GM21367 (cell line): ENCODE data around the gene IQCF6.
"Not testable (repeated sequence)": the region's sequence is repeated elsewhere in the genome, so short reads cannot be mapped to it uniquely, and the experiment has no call there.

ENCODE experiments used
- ATAC-seq: cut with Tn5 transposase; IDR thresholded peaks from one replicate; pipeline ENCODE4 v1.9.1; 2021; ENCODE audit not compliant: unreplicated experiment

The IQCF6 gene

DNA sequence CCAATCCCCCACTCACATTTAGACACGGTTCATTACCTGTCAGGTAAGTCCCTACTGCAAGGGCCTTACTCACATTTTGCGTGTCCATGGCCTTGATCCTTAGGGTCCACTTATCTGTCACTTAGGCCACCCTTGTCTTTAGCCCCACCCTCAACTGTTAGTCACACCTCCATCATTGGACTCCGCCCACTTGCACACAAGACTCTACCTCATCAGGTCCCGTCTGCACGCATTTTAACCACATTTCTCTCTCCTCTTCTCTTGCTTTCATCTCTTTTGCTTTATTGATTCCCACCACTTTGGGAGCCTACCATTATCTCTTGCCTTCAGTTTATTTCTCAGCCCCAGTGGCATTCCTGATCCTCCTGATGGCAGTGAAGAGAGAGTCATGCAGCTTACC, at the start of gene IQCF6:
TSS of gene IQCF6 (minus strand) at position 101 of the 400 bp plus-strand sequence. CDS start at position 88, 13 bp downstream.
- no peak for ATAC-seq

DNA sequence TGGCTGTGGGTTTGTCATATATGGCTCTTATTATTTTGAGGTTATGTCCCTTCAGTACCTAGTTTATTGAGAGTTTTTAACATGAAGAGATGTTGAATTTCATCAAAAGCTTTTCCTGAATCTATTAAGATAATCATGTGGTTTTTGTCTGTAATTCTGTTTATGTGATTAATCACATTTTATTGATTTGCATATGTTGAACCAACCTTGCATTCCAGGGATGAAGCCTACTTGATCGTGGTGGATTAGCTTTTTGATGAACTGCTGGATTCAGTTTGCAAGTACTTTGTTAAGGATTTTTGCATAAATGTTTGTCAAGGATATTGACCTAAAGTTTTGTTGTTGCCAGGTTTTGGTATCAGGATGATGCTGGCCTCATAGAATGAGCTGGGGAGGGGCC, 49.3 kb upstream of the IQCF6 start:
- no peak for ATAC-seq

DNA sequence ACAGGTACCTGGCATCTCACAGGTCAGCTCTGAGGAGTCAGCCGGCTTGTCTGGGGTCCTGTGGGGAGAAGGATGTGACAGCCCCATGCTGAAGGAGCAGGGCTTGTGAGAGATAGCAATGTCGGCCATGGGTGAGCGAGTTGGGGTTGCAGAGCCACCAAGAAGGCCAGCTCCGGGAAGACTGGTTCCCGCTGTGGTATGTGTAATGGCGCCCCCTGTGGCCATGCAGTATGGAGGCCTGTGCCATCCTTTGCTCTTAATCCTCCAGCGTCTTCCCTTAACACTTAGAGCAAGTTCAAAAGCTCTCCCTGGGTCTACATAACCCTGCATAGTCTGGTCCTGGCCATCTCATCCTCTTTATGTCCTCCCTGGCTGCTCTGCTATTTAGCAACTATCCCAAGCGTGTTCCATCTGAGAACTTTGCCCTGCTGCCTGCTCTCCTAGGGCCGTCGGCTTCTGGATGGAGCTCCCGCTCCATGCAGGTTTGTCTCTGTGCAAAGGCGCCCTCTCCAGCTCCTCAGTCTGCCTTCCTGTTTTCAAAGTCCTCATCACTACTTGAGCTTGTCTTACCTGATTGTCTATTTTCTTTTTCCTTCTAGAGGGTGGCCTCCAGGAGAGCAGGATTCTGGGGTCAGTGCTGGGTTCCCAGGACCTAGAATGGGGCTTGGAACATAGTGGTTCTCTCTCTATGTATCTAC, 40.8 kb upstream of the IQCF6 start:
- no peak for ATAC-seq

DNA sequence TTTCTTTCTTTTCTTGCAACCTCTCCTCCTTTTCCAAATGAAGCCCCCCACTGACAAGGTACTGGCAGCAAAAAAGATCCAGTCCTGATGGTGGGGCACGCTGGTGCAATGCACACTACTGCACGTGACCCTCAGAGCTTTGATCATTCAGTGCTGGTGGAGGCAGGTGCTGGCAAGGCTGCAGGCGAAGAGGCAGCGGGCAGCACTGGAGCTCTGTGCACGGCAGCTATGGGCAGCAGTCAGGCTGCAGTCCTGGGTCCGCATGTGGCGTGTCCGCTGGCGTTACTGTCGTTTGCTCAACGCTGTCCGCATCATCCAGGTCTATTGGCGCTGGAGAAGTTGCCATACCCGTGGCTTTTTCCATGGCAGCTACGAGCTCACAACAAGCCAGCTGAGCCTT, 40.1 kb upstream of the IQCF6 start:
- no peak for ATAC-seq

DNA sequence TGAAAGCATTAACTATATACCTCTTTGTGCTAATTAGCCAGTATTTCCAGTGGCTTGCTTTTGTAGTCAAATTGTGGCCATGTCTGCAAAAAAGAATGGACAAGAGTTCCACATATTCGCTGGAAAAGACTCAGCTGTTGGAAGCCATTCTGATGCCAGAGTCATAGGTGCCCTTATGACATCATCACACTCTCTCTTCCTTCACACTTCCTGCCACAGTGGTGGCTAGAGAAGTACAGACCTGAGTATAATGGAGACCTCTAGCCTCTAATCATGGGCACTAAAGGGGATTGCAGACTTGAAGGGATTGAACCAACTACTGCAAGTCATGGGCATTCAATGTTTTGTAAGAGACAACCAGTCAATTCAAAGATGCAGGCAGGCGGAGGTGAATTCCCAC, 38.3 kb upstream of the IQCF6 start:
- ATAC-seq, result no peak

DNA sequence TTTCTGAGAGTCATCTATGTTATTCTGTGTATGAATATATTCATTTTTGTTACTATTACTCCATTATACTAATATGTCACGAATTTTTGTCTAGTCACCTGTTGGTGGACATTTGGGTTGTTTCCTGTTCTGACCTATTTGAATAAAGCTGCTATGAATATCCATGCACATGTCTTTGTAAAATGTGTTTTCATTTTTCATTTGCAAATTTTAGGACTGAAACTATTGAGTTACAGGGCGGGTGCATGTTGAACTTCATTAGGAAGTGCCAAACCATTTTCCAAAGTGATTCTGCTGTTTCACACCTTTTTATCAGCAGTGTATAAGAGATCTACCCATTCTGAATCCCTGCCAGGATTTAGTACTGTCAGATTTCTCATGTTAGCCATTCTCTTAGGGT, 37.7 kb upstream of the IQCF6 start:
- no peak for ATAC-seq

DNA sequence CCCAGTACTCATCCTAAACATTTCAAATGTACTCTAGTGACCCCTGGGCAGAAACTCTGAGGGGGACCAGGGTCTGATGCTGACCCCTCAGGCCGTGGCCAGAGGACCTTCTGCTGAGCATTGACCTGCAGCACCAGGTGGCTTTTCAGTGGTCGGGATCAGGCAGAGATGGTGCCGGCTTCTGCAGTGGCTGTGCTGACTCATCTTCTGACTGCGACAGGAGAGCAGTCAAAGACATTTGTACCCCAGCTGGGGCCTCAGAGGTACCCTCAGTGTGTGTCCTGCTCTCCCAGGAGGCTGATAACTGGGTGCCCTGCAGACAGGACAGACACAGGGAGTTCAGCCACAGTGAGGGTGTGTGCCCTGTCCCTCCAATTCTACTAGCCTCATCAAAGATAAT, 36.6 kb upstream of the IQCF6 start:
- ATAC-seq, result no peak

DNA sequence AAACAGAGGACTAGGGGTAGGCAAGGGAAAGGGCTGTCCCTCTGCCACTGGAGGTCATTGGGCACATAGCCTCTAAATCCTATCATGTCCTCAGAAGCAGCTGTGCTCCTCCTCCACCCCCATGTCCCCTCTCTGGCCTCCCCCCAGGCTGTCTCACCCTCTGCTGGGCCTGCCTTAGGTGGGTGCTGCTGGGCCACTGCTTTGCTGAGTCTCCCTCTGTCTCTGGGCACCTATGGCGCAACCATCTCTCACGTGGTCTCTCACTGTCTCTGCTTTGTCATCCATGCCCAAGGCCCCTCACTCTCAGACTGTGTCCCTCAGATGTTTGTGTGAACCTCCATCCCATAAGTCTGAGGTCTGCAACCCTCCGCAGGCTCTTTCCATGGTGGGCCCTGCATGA, 35.0 kb upstream of the IQCF6 start:
- no peak for ATAC-seq

DNA sequence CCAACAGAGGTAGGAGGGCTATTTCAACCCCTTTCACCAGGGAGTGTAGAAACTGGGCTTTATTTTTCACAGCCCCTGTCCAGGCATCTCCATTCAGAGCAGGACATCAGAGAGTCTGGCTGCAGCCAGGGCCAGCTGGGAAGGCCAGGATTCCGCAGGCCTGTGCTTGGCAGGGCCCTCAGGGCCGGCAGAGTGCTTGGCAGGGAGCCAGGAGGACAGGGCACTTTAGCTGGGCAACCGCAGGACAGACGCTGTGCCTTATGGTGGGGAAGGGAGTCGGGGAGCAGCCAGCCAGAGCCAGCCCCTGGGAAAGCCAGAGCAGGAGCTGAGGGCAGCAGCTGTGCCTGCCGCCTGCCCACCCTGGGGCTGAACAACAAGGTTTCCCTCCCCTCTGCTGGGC, 34.5 kb upstream of the IQCF6 start:
- no peak for ATAC-seq

DNA sequence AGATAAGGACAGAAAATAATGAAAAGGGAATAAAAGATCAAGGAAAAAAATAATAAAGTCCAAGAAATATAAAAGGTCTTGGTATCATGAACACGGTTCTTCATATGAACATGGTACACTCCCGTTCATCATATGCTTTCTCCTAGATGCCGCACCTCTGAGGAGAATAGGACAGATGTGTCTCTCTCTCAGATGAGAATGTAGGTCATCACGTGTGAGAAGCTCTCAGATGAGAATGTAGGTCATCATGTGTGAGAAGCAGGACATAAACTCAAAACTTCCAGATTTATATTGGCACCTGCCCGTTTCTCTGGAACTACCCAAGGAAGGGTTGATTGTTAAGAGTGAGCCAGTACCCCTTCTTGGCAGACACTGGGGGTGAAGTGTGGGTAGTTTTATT, 29.9 kb upstream of the IQCF6 start:
- no peak for ATAC-seq

DNA sequence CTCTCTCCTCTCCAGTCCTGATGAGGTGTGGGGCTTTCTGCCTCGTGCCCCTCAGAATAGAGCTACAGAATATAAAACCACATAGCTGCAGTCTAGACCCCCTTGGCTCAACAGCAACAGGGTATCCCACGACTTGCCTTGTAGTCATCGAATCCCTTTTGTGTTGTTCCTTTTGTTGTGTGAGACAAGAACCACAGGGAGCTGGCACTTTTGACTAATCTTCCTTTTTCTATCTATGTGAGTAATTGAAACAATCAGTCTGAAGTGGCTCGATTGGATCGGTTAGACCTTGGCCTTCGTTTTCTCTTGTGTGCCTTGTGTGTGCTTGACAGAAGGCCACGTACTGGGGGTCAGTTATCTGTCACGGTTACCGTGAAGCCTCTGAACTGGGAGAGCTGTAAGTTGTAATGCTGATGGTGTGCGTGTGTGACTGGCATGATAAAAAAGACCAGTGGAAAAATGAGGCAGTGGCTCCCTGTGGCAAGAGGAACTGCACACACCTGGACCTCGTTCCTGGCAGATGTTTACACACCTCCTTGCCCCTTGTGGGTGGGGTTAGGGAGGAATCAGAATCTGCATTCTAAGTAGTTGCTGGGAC, 23.2 kb upstream of the IQCF6 start:
- no peak for ATAC-seq

DNA sequence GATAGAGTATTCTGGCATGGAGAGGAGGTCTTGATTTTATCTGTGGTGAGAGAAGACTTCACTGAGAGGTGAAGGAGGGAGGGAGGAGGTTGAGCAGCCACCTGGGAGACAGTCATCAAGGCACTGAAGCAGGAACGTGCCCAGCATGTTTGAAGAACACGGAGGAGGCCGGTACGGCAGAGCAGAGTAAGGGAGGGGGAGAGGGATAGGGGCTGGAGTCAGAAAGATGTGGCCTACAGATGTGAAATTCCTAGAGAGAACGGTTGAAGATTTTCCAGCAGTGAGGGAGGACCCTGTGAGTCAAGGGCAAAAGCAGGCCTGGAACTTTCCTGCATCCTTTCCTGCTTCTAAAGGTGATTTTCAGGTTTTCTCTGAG, 21.7 kb upstream of the IQCF6 start:
- ATAC-seq, result no peak

DNA sequence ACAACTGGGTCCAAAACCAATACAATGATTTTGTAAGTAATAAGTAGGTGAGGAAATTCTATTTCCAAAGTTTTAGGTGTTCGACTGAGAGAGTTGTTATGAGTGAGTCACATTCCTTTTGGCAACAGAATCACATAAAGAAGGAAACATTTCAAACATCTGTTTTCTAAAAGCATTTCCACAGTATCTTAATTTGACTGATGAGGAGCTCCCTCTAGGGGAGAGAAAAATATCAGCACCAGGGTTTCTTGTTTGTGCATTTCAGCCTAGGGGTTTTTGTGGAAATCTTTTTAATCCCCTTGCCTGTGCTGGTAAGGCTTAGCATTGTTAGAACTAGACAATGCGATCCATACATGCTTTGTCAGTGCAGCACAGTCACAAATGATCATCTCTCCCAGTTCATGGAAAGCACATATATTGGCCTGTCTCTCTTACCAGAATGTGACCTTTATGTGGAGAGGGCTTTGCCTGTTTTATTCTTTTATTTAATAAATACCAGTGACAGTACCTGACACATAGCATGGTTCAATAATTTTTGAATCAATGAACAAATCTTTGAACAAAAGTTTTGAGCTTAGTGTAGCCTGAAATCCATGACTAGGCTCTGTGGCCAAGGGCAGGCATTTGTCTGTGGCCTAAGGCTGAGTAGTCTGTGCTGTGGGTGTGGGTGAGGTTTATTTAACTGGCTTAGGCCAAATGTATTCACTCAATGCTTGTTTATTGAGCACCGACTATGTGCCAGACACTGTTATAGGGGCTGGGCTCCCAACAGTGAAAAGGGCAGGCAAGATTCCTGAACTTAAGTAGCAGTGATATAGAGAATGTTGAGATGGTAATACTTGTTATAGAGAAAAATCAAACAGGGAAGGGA, 21.1 kb upstream of the IQCF6 start:
- ATAC-seq, result no peak

DNA sequence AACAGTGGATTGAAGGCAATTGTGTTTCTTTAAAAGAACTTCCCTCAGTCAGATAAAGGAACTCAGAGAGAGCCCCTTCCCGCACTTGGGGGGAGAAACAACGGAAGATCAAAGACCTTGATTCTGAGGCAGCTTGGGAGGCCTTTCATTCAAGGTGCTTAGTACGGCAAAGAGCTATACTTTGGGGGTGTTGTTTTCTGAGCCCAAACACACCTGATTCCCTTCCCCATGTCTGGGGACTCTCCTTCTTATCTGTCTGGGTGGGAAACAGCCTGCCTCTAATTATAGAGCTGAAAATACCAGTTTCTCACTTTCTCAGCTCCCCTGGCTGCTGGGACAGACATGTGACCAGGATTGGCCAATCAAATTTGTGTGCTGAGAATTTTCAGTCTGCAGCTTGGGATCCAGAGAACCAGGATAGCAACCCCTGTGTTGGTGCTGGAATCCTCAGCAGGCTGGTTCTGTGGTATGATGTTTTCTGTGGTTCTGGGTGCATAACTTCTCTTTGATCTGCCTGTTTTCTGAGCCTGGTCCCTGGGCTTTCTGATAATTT, 19.4 kb upstream of the IQCF6 start:
- no peak for ATAC-seq

DNA sequence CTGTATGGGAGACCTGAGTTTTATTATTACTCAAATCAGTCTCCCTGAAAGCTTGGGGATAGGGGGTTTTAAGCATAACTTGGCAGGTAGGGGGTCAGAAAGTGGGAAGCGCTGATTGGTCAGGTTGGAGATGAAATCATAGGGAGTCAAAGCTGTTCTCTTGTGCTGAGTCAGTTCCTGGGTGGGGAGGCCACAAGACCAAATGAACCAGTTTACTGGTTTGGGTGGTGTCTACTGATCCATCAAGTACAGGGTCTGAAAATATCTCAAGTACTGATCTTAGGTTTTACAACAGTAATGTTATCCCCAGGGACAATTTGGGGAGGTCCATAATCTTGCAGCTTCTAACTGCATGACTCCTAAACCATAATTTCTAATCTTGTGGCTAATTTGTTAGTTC, 17.8 kb upstream of the IQCF6 start:
- no peak for ATAC-seq

DNA sequence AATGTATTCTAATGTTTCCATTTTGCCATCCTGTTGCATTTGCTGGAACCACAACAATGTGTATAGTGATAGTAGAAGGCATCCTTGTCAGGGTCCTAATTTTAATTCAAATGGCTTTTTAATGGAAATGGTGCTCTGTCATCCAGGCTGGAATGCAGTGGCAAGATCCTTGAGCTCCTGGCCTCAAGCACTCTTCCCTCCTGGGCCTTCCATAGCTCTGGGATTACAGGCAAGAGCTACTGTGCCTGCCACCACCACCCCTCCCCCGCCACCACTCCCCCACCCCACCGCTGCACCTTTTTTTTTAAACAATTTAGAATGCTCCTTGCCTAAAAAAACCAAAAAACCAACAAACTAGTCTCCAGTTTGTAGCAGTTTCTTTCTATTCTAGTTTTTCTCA, 15.2 kb upstream of the IQCF6 start:
- no peak for ATAC-seq

DNA sequence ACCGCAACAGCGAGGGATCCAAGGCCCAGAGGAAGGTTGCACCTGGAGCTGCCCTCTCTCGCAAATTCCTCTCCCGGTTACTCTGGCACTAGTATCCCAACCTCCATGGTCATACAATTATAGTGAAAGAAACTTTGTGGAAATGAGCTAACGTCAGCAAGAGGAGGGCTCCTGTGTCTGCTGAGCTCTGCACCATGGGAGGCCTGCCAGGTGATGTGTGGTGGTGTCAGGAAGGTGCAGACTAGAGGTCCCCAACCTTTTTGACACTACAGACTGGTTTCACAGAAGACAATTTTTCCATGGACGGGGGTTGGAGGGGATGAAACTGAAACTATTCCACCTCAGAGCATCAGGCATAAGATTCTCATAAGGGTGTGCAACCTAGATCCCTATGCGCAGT, 13.2 kb upstream of the IQCF6 start:
- ATAC-seq, result no peak

DNA sequence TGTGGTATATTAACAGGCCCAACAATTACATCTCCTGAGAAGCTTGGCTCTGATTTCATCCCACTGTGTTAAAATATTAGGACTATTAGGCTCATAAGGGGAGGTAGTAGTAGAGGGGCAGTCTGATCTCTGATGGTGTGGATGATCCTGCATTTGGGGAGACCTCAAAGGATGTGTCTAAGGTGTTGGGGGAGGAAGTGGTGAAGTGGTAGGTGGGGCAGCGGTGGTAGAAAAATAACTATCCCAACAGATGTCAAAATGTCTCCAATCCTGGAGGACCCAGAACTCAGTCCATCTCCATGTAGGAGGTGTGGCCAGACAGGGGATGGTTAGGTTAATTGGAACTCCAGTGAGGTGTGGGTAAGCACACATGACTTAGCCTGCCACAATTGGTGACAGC, 10.4 kb upstream of the IQCF6 start:
- ATAC-seq, result no peak

DNA sequence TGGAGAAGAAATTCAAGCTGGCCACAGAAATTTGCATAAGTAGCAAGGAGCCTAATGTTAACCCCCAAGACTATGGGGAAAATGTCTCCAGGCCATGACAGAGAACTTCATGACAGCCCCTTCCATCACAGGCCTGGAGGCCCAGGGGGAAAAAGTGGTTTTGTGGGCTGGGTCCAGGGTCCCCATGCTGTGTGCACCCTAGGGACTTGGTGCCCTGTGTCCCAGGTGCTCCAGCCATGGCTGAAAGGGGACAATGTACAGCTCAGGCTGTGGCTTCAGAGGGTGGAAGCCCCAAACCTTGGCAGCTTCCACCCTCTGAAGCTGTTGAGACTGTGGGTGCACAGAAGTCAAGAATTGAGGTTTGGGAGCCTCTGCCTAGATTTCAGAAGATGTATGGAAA, 8.5 kb upstream of the IQCF6 start:
- ATAC-seq, result not testable (repeated sequence)

DNA sequence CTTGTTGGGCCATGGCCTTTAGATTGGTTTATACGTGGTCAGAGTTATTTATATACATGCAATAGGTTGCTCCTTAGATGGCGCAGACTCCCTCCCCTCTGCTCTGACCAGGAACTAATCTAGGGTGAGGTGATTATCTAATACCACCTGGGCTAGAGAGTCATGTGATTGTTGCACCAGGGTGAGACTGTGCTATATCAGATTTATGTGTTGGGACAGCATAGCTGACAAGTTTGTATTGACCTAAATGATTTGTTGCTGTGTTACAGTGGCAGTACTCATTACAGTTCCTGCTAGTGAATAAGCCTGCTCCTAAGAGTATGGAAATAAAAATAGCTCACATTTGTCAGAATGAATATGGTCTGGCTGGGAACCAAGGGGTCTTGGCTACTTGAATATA, 7.2 kb upstream of the IQCF6 start:
- ATAC-seq, result no peak

DNA sequence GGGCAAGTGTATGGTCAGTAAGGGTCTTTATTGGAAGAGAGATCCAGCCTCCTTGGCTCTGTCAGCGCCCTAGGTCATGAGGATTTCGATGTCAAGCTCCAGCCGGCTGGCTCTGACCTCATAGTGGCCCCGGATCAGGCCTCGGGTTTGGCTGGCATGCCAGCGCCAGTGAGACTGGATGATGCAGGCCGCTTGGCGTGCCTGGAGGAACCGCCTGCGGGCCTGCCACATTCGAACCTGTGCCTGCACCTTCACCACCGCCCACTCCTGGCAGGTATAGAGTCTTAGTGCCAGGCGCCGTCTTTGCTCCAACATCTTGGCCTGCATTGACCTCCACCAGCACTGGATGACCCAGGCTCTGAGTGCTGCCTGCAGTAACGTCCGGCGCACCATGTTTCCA, 483 bp downstream of the IQCF6 start:
- ATAC-seq, result no peak

DNA sequence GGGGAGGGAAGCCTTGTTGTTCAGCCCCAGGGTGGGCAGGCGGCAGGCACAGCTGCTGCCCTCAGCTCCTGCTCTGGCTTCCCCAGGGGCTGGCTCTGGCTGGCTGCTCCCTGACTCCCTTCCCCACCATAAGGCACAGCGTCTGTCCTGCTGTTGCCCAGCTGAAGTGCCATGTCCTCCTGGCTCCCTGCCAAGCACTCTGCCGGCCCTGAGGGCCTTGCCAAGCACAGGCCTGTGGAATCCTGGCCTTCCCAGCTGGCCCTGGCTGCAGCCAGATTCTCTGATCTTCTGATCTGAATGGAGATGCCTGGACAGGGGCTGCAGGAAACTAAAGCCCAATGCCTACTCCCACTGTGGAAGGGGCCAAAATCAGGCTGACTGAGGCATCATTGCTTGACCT, 1.1 kb downstream of the IQCF6 start:
- no peak for ATAC-seq
